ENCODE data around the gene SCN3A.

The SCN3A gene

GRCh38 chr2:165081276-165081675 is 122.6 kb downstream of the SCN3A start:
- no peak for TF ChIP-seq EGR1 (IDR thresholded peaks at IDR 0.05)
- TF ChIP-seq USF1 (IDR thresholded peaks at IDR 0.05): no peak
- TF ChIP-seq TCF12 (IDR thresholded peaks at IDR 0.05; ENCODE audit: low read depth): no peak

GRCh38 chr2:165079432-165079831 is 124.4 kb downstream of the SCN3A start:
- TF ChIP-seq CEBPB (IDR thresholded peaks at IDR 0.05): no peak
- TF ChIP-seq TAF1 (IDR thresholded peaks at IDR 0.05; ENCODE audit: low read depth): no peak
- no peak for TF ChIP-seq EP300 (IDR thresholded peaks at IDR 0.05; ENCODE audit: borderline replicate concordance)
- TF ChIP-seq TEAD4 (IDR thresholded peaks at IDR 0.05): no peak
- TF ChIP-seq YY1 (IDR thresholded peaks at IDR 0.05; ENCODE audit: low read depth): no peak
- no peak for TF ChIP-seq ZBTB7A (IDR thresholded peaks at IDR 0.05; ENCODE audit: low read depth)
- TF ChIP-seq NFIC (IDR thresholded peaks at IDR 0.05): no peak

- TF ChIP-seq NFIC (IDR thresholded peaks at IDR 0.05) (no peak), RAD21 (IDR thresholded peaks at IDR 0.05; ENCODE audit: low read depth) (no peak), TAF1 (IDR thresholded peaks at IDR 0.05; ENCODE audit: low read depth) (no peak), ZBTB7A (IDR thresholded peaks at IDR 0.05; ENCODE audit: low read depth) (no peak), FOXM1 (IDR thresholded peaks at IDR 0.05; ENCODE audit: borderline replicate concordance, low read depth) (no peak), MAX (IDR thresholded peaks at IDR 0.05) (no peak), CREB1 (IDR thresholded peaks at IDR 0.05; ENCODE audit: low read depth) (no peak), TEAD4 (IDR thresholded peaks at IDR 0.05) (no peak), CEBPB (IDR thresholded peaks at IDR 0.05) (no peak), TCF12 (IDR thresholded peaks at IDR 0.05; ENCODE audit: low read depth) (no peak), USF1 (IDR thresholded peaks at IDR 0.05) (no peak), EGR1 (IDR thresholded peaks at IDR 0.05) (no peak), YY1 (IDR thresholded peaks at IDR 0.05; ENCODE audit: low read depth) (no peak), EP300 (IDR thresholded peaks at IDR 0.05; ENCODE audit: borderline replicate concordance) (no peak)
Measured at GRCh38 chr2:165078913-165079312, 124.9 kb downstream of the SCN3A start.

- no peak for TF ChIP-seq EGR1 (IDR thresholded peaks at IDR 0.05)
- TF ChIP-seq CEBPB (IDR thresholded peaks at IDR 0.05): no peak
- TF ChIP-seq MAX (IDR thresholded peaks at IDR 0.05): no peak
- no peak for TF ChIP-seq RAD21 (IDR thresholded peaks at IDR 0.05; ENCODE audit: low read depth)
- TF ChIP-seq FOXM1 (IDR thresholded peaks at IDR 0.05; ENCODE audit: borderline replicate concordance, low read depth): no peak
- TF ChIP-seq TEAD4 (IDR thresholded peaks at IDR 0.05): no peak
- TF ChIP-seq USF1 (IDR thresholded peaks at IDR 0.05): no peak
- TF ChIP-seq YY1 (IDR thresholded peaks at IDR 0.05; ENCODE audit: low read depth): no peak
- TF ChIP-seq REST (IDR thresholded peaks at IDR 0.05; ENCODE audit: low read depth): no peak
- TF ChIP-seq TAF1 (IDR thresholded peaks at IDR 0.05; ENCODE audit: low read depth): no peak
- no peak for TF ChIP-seq EP300 (IDR thresholded peaks at IDR 0.05; ENCODE audit: borderline replicate concordance)
- TF ChIP-seq TCF12 (IDR thresholded peaks at IDR 0.05; ENCODE audit: low read depth): no peak
- no peak for TF ChIP-seq CREB1 (IDR thresholded peaks at IDR 0.05; ENCODE audit: low read depth)
Measured at GRCh38 chr2:165074884-165075283, 129.0 kb downstream of the SCN3A start.

GRCh38 chr2:165074323-165074722 is 129.5 kb downstream of the SCN3A start:
- TF ChIP-seq EGR1 (IDR thresholded peaks at IDR 0.05) (no peak), FOXM1 (IDR thresholded peaks at IDR 0.05; ENCODE audit: borderline replicate concordance, low read depth) (no peak), USF1 (IDR thresholded peaks at IDR 0.05) (no peak), TAF1 (IDR thresholded peaks at IDR 0.05; ENCODE audit: low read depth) (no peak), TCF12 (IDR thresholded peaks at IDR 0.05; ENCODE audit: low read depth) (no peak)

- no peak for TF ChIP-seq CREB1 (IDR thresholded peaks at IDR 0.05; ENCODE audit: low read depth)
- TF ChIP-seq TCF12 (IDR thresholded peaks at IDR 0.05; ENCODE audit: low read depth): no peak
- TF ChIP-seq USF1 (IDR thresholded peaks at IDR 0.05): no peak
- no peak for TF ChIP-seq CEBPB (IDR thresholded peaks at IDR 0.05)
- TF ChIP-seq EP300 (IDR thresholded peaks at IDR 0.05; ENCODE audit: borderline replicate concordance): no peak
- no peak for TF ChIP-seq FOXM1 (IDR thresholded peaks at IDR 0.05; ENCODE audit: borderline replicate concordance, low read depth)
- TF ChIP-seq MAX (IDR thresholded peaks at IDR 0.05): no peak
- no peak for TF ChIP-seq TAF1 (IDR thresholded peaks at IDR 0.05; ENCODE audit: low read depth)
- TF ChIP-seq REST (IDR thresholded peaks at IDR 0.05; ENCODE audit: low read depth): no peak
- no peak for TF ChIP-seq ZBTB7A (IDR thresholded peaks at IDR 0.05; ENCODE audit: low read depth)
- no peak for TF ChIP-seq EGR1 (IDR thresholded peaks at IDR 0.05)
- no peak for TF ChIP-seq RAD21 (IDR thresholded peaks at IDR 0.05; ENCODE audit: low read depth)
- TF ChIP-seq TEAD4 (IDR thresholded peaks at IDR 0.05): no peak
- no peak for TF ChIP-seq NFIC (IDR thresholded peaks at IDR 0.05)
Measured at GRCh38 chr2:165070076-165070475, 133.8 kb downstream of the SCN3A start.

All from Ishikawa (cell line).